Measurements from ENCODE around the gene CDC42BPA.
"Not testable (repeated sequence)": the region's sequence is repeated elsewhere in the genome, so short reads cannot be mapped to it uniquely, and the experiment has no call there.

The CDC42BPA gene

DNA sequence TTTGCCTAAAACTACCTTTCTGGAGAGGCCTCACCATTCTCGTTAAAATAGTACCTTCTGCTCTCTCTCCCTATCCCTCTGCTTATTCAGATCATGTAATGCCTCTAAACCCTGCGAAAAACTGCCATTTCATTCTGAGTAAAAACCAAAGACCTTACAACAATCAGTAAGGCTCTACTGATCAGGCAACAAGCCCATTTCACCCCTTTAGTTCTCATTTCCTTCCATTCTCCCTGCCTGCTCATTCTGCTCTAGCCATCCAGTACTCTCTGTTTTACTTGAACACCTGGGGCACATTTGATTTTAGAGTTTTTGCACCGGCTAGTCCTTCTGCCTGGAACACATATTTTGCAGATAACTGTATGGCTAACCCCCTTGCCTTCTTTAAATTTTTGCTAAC, 190.4 kb downstream of the CDC42BPA start:
- Histone ChIP-seq H3K27ac (ENCODE audit: low read depth, low read length, severe bottlenecking) (no peak overlapping the region), H3K4me3 (ENCODE audit: extremely low read depth, insufficient read depth, low read length, poor library complexity, severe bottlenecking) (no peak overlapping the region), H3K9me3 (ENCODE audit: control insufficient read depth, low read length) (no peaks in the 10 kb centered on the region), H3K4me1 (ENCODE audit: control insufficient read depth, insufficient read depth, low read length, poor library complexity, severe bottlenecking) (peaks cover 2% of the 10 kb centered on the region), H3K36me3 (ENCODE audit: control insufficient read depth, insufficient read depth, low read length) (peaks cover 27% of the 10 kb centered on the region)
- 91 to 95% methylated on average over 3 of the region's 3 CpGs for WGBS, 2 experiments (ENCODE audit: insufficient coverage in 2 of 2)

DNA sequence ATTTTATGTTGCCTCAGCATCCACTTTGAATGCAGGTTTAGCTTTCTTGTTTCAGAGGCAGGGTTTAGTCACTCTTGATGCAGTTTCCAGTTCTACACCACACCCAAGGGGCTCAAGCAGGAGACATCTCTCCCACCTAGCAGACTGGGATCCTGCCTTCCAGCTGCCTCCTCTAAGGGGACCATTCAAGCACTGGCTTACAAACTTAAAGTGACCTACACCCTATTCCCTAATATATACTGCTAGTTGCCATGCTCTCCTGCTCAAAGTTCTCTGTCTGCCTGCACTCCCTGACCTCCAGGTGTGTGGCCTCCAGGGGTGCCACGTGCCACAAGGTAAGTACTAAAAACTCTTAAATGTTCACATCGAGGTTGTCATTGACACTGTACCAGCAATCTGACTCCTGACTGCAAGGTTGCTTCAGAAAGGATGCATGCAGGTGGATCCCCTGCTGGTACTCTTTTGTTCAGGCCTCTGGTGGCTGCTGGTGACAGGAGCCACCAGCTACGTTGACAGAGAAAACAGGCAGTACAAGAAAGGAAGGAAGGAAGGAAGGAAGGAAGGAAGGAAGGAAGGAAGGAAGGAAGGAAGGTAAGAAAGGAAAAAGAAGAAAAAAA, 192.3 kb downstream of the CDC42BPA start:
- Histone ChIP-seq H3K4me3 (ENCODE audit: extremely low read depth, insufficient read depth, low read length, poor library complexity, severe bottlenecking) (no peak overlapping the region), H3K36me3 (ENCODE audit: control insufficient read depth, insufficient read depth, low read length) (peaks cover 23% of the 10 kb centered on the region), H3K27ac (ENCODE audit: low read depth, low read length, severe bottlenecking) (no peak overlapping the region), H3K9me3 (ENCODE audit: control insufficient read depth, low read length) (no peaks in the 10 kb centered on the region), H3K4me1 (ENCODE audit: control insufficient read depth, insufficient read depth, low read length, poor library complexity, severe bottlenecking) (peaks cover 2% of the 10 kb centered on the region)
- WGBS, 2 experiments (ENCODE audit: insufficient coverage in 2 of 2), result 54 to 63% methylated on average over 2 to 3 of the region's 3 CpGs

DNA sequence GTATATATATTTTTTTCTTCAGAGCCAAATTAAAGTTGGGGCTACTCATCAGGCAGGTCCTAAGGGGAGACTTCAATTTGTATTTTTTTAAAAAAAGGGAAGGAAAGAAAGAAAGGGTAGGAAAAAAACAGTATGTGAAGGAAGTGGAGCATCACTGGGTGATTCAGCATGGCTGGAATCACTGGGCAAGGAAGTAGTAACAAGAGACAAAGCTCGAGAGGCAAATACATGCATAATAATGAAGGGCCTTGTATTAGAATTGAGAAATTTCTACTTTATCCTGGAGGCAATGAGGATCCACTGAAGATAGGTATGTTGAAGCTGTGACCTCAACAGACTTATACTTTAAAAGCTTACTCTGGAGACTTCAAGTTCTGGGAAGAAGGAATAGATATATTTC, 193.8 kb downstream of the CDC42BPA start:
- Histone ChIP-seq H3K36me3 (ENCODE audit: control insufficient read depth, insufficient read depth, low read length) (peaks cover 13% of the 10 kb centered on the region), H3K27ac (ENCODE audit: low read depth, low read length, severe bottlenecking) (no peak overlapping the region), H3K4me1 (ENCODE audit: control insufficient read depth, insufficient read depth, low read length, poor library complexity, severe bottlenecking) (peaks cover 2% of the 10 kb centered on the region), H3K9me3 (ENCODE audit: control insufficient read depth, low read length) (no peaks in the 10 kb centered on the region), H3K4me3 (ENCODE audit: extremely low read depth, insufficient read depth, low read length, poor library complexity, severe bottlenecking) (no peak overlapping the region)
- WGBS, 2 experiments (ENCODE audit: insufficient coverage in 2 of 2), result 100% methylated on average over 1 of the region's 1 CpG; no CpG with 5 or more reads in 1 of the 2 experiments

DNA sequence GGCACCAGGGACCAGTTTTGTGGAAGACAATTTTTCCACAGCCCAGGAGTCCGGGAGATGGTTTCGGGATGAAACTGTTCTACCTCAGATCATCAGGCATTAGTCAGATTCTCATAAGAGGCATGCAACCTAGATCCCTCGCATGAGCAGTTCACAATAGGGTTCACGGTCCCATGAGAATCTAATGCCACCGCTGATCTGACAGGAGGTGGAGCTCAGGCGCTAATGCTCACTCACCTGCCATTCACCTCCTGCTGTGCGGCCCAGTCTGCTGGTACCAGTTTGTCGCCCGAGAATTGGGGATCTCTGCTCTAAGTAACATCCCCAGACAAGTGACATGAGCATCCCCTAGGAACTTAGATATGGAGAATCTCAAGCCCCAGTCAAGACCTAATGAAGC, 197.5 kb downstream of the CDC42BPA start:
- Histone ChIP-seq H3K9me3 (ENCODE audit: control insufficient read depth, low read length) (no peaks in the 10 kb centered on the region), H3K27ac (ENCODE audit: low read depth, low read length, severe bottlenecking) (no peak overlapping the region), H3K36me3 (ENCODE audit: control insufficient read depth, insufficient read depth, low read length) (no peaks in the 10 kb centered on the region), H3K4me3 (ENCODE audit: extremely low read depth, insufficient read depth, low read length, poor library complexity, severe bottlenecking) (no peak overlapping the region), H3K4me1 (ENCODE audit: control insufficient read depth, insufficient read depth, low read length, poor library complexity, severe bottlenecking) (peaks cover 2% of the 10 kb centered on the region)
- WGBS, 2 experiments (ENCODE audit: insufficient coverage in 2 of 2), result 89 to 93% methylated on average over 7 to 9 of the region's 9 CpGs

DNA sequence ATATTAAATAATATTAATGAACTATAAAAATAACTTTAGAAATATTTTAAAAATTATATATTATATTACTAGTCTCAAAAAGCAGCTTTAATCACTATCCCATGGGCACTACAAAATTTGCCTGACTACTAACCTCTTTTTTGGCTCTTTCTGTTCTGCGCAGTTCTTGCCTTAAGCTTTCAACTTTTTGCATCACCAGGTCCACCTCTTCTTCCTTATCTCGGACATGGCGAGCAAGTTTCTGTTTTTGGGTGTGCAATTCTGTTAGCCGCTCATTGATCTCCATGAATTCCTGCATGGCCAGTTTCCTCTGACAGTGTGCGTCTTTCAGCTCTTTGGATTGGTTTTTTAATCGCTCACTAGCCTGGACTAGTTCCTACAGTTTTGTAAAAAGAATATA, 205.8 kb downstream of the CDC42BPA start:
- Histone ChIP-seq H3K36me3 (ENCODE audit: control insufficient read depth, insufficient read depth, low read length) (peaks cover 16% of the 10 kb centered on the region), H3K9me3 (ENCODE audit: control insufficient read depth, low read length) (no peaks in the 10 kb centered on the region), H3K27ac (ENCODE audit: low read depth, low read length, severe bottlenecking) (no peak overlapping the region), H3K4me1 (ENCODE audit: control insufficient read depth, insufficient read depth, low read length, poor library complexity, severe bottlenecking) (no peaks in the 10 kb centered on the region), H3K4me3 (ENCODE audit: extremely low read depth, insufficient read depth, low read length, poor library complexity, severe bottlenecking) (no peak overlapping the region)
- 92 to 97% methylated on average over 3 to 5 of the region's 6 CpGs for WGBS, 2 experiments (ENCODE audit: insufficient coverage in 2 of 2)

DNA sequence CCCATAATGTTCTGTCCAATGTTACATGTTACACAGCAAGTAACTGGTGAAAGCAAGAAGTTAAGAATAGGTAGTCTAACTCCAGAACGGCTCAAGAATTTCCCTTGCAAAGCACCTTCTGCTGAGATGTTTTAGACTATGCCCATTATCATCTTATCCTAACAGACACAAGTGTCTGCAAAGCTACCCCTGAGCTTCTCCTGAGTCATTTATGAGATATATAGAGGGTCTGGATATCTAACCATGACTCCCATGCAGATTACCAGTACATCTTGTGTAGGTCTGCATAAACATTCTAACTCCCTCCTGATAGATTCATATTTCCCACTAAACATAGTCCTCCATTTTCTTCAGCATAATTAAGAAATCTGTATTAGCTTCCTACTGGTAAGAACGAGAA, 206.5 kb downstream of the CDC42BPA start:
- no CpG with 5 or more reads among the region's 2 CpGs for WGBS, 2 experiments (ENCODE audit: insufficient coverage in 2 of 2)
- no peak overlapping the region for H3K27ac ChIP-seq (ENCODE audit: low read depth, low read length, severe bottlenecking)
- H3K36me3 ChIP-seq (ENCODE audit: control insufficient read depth, insufficient read depth, low read length), result peaks cover 21% of the 10 kb centered on the region
- no peaks in the 10 kb centered on the region for H3K4me1 ChIP-seq (ENCODE audit: control insufficient read depth, insufficient read depth, low read length, poor library complexity, severe bottlenecking)
- H3K4me3 ChIP-seq (ENCODE audit: extremely low read depth, insufficient read depth, low read length, poor library complexity, severe bottlenecking), result no peak overlapping the region
- no peaks in the 10 kb centered on the region for H3K9me3 ChIP-seq (ENCODE audit: control insufficient read depth, low read length)

DNA sequence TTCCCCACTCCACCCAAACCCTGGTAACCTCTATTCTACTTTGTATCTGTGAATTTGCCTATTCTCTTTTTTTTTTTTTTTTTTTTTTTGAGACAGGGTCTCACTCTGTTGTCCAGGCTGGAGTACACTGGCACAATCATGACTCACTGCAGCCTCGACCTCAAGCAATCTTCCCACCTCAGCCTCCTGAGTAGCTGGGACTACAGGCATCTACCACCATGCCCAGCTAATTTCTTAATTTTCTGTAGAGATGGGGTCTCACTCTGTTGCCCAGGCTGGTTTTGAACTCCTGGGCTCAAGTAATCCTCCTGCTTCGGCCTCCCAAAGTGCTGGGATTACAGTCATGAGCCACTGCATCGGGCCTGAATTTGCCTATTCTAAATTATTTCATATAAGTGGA, 213.0 kb downstream of the CDC42BPA start:
- H3K27ac ChIP-seq (ENCODE audit: low read depth, low read length, severe bottlenecking); H3K4me1 ChIP-seq (ENCODE audit: control insufficient read depth, insufficient read depth, low read length, poor library complexity, severe bottlenecking); H3K9me3 ChIP-seq (ENCODE audit: control insufficient read depth, low read length); H3K4me3 ChIP-seq (ENCODE audit: extremely low read depth, insufficient read depth, low read length, poor library complexity, severe bottlenecking): not testable (repeated sequence)
- 80 to 86% methylated on average over 1 to 2 of the region's 3 CpGs for whole genome bisulfite sequencing, 2 experiments (ENCODE audit: insufficient coverage in 2 of 2)
- peaks cover 17% of the 10 kb centered on the region for H3K36me3 ChIP-seq (ENCODE audit: control insufficient read depth, insufficient read depth, low read length)

DNA sequence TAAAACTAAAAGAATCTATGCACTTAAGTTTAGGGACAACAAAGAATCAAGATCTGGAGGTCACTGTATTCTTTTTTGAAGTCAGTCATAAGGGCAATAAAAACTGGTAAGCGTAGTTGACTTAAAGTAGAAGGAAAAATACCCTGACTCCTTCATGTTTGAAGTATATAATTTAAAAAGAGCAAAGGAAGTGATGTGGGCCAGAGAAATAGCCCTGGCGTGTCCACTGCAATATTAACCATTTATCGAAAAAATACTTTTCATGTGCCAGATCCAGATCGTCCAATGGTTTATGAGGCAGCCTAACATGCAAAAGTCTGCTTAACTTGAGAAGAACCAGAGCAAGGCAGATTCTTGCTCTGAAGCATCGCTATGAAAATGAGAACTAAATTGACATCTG, 216.2 kb downstream of the CDC42BPA start:
- no peaks in the 10 kb centered on the region for H3K4me1 ChIP-seq (ENCODE audit: control insufficient read depth, insufficient read depth, low read length, poor library complexity, severe bottlenecking)
- peaks cover 18% of the 10 kb centered on the region for H3K36me3 ChIP-seq (ENCODE audit: control insufficient read depth, insufficient read depth, low read length)
- H3K27ac ChIP-seq (ENCODE audit: low read depth, low read length, severe bottlenecking), result no peak overlapping the region
- no peak overlapping the region for H3K4me3 ChIP-seq (ENCODE audit: extremely low read depth, insufficient read depth, low read length, poor library complexity, severe bottlenecking)
- H3K9me3 ChIP-seq (ENCODE audit: control insufficient read depth, low read length), result no peaks in the 10 kb centered on the region
- 100% methylated on average over 1 to 3 of the region's 5 CpGs for WGBS, 2 experiments (ENCODE audit: insufficient coverage in 2 of 2)

DNA sequence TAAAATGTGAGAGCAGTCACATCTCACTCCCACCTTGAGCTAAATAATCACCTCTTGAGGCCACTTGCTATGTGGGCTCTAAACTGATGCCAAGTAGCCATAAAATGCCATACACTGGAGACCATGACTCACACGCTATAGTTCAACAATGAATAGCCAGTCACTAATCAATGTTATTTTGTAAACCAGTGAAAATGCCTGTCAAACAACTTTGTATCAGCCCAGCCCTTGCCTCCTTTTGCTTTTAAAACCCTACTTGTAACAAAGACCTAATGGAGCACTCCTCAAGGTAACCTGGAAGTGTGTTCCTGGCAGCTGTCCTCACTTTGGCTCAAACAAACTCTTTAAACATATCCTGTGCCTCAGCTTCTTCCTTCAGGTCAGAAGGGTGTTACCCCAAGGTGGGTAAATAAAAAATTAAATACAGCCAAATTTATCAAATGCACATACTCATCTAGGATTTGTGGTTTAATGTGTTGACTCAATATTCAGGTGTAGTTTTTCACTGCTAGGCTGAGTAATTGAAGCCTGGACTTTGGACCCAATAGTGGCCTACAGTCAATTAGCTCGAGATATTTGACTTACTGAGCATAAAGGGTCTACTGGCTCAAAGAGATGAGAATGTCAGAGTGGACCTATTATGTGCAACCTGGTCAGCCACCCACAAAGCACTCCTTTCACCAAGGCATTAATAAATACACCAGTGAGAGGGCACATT, 223.9 kb downstream of the CDC42BPA start:
- H3K27ac ChIP-seq (ENCODE audit: low read depth, low read length, severe bottlenecking), result no peak overlapping the region
- peaks cover 15% of the 10 kb centered on the region for H3K36me3 ChIP-seq (ENCODE audit: control insufficient read depth, insufficient read depth, low read length)
- WGBS, 2 experiments (ENCODE audit: insufficient coverage in 2 of 2), result 71 to 93% methylated on average over 1 to 2 of the region's 2 CpGs
- H3K4me1 ChIP-seq (ENCODE audit: control insufficient read depth, insufficient read depth, low read length, poor library complexity, severe bottlenecking), result no peaks in the 10 kb centered on the region
- no peaks in the 10 kb centered on the region for H3K9me3 ChIP-seq (ENCODE audit: control insufficient read depth, low read length)
- H3K4me3 ChIP-seq (ENCODE audit: extremely low read depth, insufficient read depth, low read length, poor library complexity, severe bottlenecking), result no peak overlapping the region

DNA sequence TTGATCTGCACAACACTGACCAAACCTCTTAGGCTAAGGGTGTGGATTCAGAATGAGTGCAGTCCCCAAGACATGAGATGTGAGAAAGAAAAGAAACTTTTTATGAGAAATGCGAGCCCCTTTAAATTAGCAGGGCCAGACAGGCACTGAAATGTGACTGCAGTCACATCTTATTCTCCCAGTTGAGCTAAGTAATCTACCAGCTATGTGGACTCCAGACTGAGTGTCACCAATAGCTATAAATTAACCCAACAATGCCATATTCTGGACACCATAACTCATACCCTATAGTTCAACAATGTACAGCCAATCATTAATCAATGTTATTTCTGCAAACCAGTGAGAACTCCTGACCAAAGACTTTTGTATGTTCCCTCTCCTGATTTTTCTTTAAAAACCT, 225.0 kb downstream of the CDC42BPA start:
- Histone ChIP-seq H3K4me3 (ENCODE audit: extremely low read depth, insufficient read depth, low read length, poor library complexity, severe bottlenecking) (no peak overlapping the region), H3K4me1 (ENCODE audit: control insufficient read depth, insufficient read depth, low read length, poor library complexity, severe bottlenecking) (no peaks in the 10 kb centered on the region), H3K36me3 (ENCODE audit: control insufficient read depth, insufficient read depth, low read length) (peaks cover 9% of the 10 kb centered on the region), H3K9me3 (ENCODE audit: control insufficient read depth, low read length) (no peaks in the 10 kb centered on the region), H3K27ac (ENCODE audit: low read depth, low read length, severe bottlenecking) (no peak overlapping the region)
- WGBS, 2 experiments (ENCODE audit: insufficient coverage in 2 of 2), result 93 to 100% methylated on average over 1 of the region's 1 CpG

DNA sequence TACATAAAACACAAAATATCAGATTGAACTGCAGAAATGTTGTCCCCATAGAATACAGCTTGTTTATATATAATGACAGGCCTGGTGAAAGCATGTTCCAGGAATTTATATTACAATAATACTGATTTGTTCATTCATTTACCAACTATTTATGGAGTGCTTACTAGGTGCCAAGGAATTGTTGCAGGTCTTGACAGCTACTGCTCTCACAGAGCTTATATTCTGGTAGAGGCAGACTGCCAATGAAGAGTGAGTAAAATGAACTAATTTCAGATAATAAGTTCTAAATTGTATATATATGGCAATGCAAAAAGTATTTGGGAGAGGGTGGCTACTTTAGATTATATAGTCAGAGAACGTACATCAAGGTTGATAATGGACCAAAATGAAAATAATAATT, 226.2 kb downstream of the CDC42BPA start:
- no peak overlapping the region for H3K27ac ChIP-seq (ENCODE audit: low read depth, low read length, severe bottlenecking)
- WGBS, 2 experiments (ENCODE audit: insufficient coverage in 2 of 2), result 80% methylated on average over 1 of the region's 1 CpG; no CpG with 5 or more reads in 1 of the 2 experiments
- no peak overlapping the region for H3K4me3 ChIP-seq (ENCODE audit: extremely low read depth, insufficient read depth, low read length, poor library complexity, severe bottlenecking)
- no peaks in the 10 kb centered on the region for H3K4me1 ChIP-seq (ENCODE audit: control insufficient read depth, insufficient read depth, low read length, poor library complexity, severe bottlenecking)
- peaks cover 9% of the 10 kb centered on the region for H3K36me3 ChIP-seq (ENCODE audit: control insufficient read depth, insufficient read depth, low read length)
- no peaks in the 10 kb centered on the region for H3K9me3 ChIP-seq (ENCODE audit: control insufficient read depth, low read length)

Measured in mesodermal cell (in vitro differentiated cells).